GM10266 (cell line): ENCODE results near the gene GPRC5C.
A peak's percentile ranks its signal among the peaks of the same experiment; 100 is the strongest.

ENCODE experiments used
- DNase-seq: peaks from one replicate; pipeline ENCODE4 v3.0.0; 2012; ENCODE audit errors: extremely low spot score
- TF ChIP-seq, protein P1 (sequence below): IDR thresholded peaks from 2 replicates; pipeline ENCODE4 v1.5.1; 2012; ENCODE audit warnings: mild to moderate bottlenecking, low read depth; ENCODE audit not compliant: control insufficient read depth, insufficient read depth; ENCODE audit errors: missing control alignments

Gene GPRC5C

DNA sequence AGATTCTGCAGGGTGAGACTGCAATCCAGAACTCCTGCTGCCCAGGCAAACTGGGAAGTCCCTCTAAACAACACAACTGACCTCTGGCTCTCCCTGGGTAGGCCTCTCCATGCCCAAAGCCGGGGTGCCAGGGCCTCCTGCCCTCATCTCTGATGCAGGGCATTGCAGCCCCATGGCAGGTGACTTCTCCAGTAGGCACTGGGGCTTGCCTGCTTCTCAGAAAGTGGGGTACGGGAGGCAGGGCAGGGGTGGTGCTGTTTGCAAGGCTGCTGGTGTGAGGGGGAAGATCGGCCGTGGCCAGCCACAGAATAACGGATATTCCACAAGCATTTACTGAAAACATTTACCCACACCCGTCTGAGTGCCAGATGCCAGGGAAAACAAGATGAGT, 4.1 kb upstream of the GPRC5C start:
- DNase-seq, result no peak
- TF ChIP-seq, protein P1, sequence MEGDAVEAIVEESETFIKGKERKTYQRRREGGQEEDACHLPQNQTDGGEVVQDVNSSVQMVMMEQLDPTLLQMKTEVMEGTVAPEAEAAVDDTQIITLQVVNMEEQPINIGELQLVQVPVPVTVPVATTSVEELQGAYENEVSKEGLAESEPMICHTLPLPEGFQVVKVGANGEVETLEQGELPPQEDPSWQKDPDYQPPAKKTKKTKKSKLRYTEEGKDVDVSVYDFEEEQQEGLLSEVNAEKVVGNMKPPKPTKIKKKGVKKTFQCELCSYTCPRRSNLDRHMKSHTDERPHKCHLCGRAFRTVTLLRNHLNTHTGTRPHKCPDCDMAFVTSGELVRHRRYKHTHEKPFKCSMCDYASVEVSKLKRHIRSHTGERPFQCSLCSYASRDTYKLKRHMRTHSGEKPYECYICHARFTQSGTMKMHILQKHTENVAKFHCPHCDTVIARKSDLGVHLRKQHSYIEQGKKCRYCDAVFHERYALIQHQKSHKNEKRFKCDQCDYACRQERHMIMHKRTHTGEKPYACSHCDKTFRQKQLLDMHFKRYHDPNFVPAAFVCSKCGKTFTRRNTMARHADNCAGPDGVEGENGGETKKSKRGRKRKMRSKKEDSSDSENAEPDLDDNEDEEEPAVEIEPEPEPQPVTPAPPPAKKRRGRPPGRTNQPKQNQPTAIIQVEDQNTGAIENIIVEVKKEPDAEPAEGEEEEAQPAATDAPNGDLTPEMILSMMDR, result no peak

DNA sequence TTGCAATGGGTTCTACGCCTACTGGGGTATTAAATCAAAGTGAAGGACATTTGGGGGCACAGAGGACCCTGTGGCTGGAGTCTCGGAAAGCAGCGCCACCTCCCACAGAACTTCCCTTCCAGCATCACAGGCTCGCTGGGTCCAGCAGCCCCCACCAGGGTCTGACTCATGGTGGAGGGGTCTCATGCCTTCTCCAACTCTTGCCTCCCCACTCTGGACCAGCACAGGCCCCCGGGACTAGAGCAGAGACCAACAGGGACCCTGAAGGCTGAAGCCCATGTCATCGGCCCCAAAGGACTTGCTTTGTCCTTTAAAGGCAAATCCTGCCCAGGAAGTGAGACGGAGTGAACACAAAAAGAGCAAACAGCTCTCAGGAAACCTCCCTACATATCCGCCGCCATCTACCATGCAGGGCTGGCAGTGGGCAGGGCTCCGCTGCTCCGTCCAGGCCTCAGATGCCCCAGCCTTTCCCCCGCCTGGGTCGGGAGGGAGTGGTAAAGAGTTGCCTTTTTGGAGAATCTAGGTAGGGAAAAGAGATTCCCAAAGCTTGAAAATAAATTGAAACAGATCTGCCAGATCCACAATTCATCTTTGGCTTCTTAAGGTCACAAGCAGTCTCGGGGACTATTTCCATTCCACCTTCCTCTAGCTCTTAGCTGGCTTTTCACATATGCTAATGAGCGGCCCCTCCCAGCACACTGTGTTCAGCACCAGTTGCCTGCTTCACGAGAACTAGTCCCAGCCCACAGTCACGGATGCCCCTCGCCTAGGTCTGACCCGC, 2.1 kb upstream of the GPRC5C start:
- no peak for DNase-seq
- TF ChIP-seq, protein P1, result no peak

DNA sequence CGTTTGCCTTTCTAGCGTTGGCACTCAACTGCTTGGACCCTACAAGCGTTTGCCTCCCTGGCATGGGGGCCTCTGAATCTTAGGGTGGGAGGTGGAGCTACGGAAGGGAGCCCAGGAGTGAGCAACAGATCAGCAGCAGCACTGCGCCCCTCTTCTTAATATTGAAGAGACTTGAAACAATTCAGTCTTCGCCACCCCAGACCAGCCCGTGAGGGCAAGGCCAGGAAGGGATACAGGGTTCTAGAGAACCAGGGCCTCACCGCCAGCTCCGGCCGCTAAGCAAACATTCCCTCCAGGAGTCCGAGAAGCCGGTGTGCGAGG, 1.5 kb upstream of the GPRC5C start:
- no peak for DNase-seq
- TF ChIP-seq, protein P1, result no peak

DNA sequence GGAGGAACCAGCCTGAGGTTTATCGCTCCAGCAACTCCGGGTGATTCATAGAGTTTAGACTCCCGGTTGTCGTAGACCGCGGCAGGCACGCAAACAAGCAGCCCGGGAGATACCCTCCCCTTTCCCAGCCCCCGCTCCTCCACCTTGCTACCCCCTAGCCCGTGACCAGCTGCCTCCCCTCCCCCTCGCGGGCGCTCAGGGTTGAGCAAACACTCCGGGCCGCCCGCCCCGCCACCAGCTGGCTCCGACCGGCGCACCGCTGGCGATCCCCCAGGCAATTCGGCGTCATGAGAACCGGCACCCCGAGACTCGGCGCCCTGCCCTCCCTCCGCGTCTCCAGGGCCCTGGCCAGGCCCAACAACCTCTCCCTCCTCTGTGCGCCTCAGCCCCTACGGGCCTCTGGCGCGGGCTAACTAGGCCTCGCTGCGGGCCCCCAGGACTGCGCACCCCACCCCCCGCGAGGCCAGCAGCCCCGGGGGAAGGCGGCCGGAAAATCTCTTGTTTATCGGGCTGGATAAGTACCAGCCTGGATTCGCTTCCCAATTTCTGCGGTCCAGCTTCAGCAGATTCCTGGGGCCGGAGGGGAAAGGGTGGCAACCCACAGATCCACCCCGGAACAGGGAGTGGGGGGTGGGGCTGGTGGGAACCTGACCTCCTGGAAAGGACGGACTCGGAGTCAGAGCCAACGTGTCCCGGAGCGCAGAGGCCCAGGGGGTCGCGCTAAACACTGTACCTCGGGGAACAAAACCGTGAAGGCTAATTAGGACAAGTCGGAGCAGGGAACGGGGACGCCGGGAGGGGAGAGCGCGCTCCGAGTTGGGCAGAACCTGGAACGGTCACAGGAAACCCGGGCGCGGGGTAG, 951 bp upstream of the GPRC5C start:
- DNase-seq, result peak; percentile 70
- TF ChIP-seq, protein P1, result no peak

DNA sequence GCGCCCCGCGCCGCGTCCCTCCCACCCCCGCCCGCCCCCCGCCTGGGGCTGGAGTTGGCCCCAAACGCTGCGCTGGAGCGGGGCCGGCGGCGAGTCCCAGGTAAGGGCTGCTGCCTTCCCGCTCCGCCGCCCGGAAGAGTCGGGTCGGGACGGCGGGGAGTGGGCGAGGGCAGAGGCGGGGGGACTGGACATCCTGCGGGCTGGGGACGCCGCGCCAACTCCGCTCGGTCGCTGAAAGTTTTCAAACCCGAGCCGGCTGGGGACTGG, 469 bp downstream of the GPRC5C start:
- TF ChIP-seq, protein P1, result no peak
- no peak for DNase-seq

DNA sequence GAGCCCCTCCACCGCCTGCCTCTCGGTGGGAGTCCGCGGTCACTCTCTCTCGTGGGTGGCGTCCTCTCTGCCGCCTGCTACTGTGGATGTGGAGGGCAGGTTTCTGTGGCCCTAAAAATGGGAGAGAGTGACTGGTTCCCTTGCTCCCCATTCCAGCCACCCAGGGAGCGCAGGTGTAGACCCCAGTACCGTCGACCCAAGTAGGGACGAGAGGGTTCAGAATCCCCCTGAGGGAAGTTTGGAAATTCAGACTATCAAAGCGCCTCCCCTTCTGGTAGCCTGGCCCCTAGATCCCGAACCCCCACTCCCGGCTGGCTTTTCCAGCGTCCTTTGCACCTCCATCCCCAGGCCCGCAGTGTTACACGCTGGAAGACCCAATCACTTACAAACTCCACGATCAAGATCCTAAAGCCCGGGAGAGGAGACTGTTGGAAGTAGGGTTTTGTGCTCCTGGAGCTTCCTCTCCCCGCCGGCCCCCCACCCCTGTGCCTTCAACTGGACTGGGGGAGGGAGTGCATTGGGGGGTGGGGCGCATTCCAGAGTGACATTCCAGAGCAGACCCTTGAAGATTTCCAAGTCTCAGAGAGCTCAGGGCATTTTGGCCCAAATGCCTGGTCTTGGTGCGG, 991 bp downstream of the GPRC5C start:
- DNase-seq, result no peak
- TF ChIP-seq, protein P1, result no peak
